ENCODE measurements around the gene CDK5RAP2.

GRCh38 chr9:120360046-120360445, 219.9 kb downstream of the CDK5RAP2 start:
- TF ChIP-seq MAX (IDR thresholded peaks at IDR 0.05; ENCODE audit: low read depth, low read length) (no peak), CTCF (IDR thresholded peaks at IDR 0.05; ENCODE audit: low read depth, low read length) (no peak), POLR2A (IDR thresholded peaks at IDR 0.05; ENCODE audit: extremely low read depth, insufficient read length) (no peak)

All from NB4 (cell line).